Measurements from ENCODE around the gene VSTM2B. TPM values are rescaled to one million over a fixed set of nuclear protein-coding genes. Genes with fewer than 3 reads are reported as not detected.

VSTM2B gene
- polyA plus RNA-seq, 1 donor (not counting 4 experiments of a cell fraction or from before 2014, with no cell fraction given) = not detected

DNA sequence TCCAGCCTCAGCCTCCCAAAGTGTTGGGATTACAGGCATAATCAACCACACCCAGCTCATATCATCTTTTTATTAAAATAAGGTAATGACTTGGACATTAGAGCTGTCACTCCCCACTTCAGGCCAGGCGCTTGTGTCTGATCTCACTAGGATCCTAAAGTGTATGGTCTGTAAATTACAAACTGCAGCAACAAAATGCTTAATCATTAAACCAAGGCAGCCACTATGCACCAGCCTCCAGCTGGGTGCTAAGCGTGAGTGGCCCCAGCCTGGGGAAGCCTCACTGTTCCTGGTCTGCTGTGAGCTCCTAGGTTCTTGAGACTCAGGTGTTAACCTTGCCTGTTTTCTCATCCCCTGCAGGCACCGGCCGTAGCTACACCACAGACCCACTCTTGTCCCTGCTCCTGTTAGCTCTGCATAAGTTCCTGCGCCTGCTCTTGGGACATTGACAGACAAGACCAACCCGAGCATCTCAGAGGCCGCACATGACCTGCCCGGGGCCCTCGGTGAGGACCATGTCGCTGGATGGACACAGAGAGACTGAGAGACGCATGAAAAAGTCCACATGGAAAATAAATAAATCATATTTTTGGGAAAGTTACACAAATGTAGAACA, 37.8 kb downstream of the VSTM2B start:
- Histone ChIP-seq H3K27me3 (ENCODE audit: control insufficient read depth, extremely low read depth, insufficient read depth, low read length) (no peaks in the 10 kb centered on the region), H3K36me3 (ENCODE audit: control insufficient read depth in 2 of 2, extremely low read depth in 1 of 2, insufficient read depth in 2 of 2, low read length in 2 of 2) (no peaks in the 10 kb centered on the region), H3K79me2 (ENCODE audit: control insufficient read depth, insufficient read depth, low read length) (no peaks in the 10 kb centered on the region), H3K9me1 (ENCODE audit: control insufficient read depth, extremely low read depth, insufficient read depth, low read length) (no peaks in the 10 kb centered on the region), H4K20me1 (ENCODE audit: control insufficient read depth, extremely low read depth, insufficient read depth, low read length) (no peaks in the 10 kb centered on the region), H3K9ac (ENCODE audit: control insufficient read depth, extremely low read depth, insufficient read depth, low read length) (no peak overlapping the region), H3K4me1 (ENCODE audit: control insufficient read depth, extremely low read depth, insufficient read depth, low read length) (no peaks in the 10 kb centered on the region), H3K9me3 (ENCODE audit: control insufficient read depth, low read depth, low read length) (no peaks in the 10 kb centered on the region), H2AFZ (ENCODE audit: control insufficient read depth, low read length) (no peak overlapping the region), H3K4me3 (ENCODE audit: control insufficient read depth in 2 of 3, extremely low read depth in 1 of 3, insufficient read depth in 2 of 3, low read depth in 1 of 3, low read length in 3 of 3) (no peak overlapping the region), H3K27ac (ENCODE audit: control insufficient read depth, insufficient read depth, low read length) (no peak overlapping the region), H3K4me2 (ENCODE audit: control insufficient read depth, extremely low read depth, insufficient read depth, low read depth, low read length) (no peak overlapping the region)
- dilution Hi-C loops (cut with MboI; ENCODE audit: extremely low pct_ligation_motif_present, low sequenced_read_pairs) = no loop called here
- DNase-seq (ENCODE audit: low read depth, low spot score) (no peak), FAIRE-seq (no peak)
- TF ChIP-seq CTCF (optimal IDR thresholded peaks at IDR 0.05 in 1 of 3, IDR thresholded peaks at IDR 0.05 in 1 of 3, conservative IDR thresholded peaks at IDR 0.05 in 1 of 3; ENCODE audit: extremely low read depth in 1 of 3, insufficient read depth in 2 of 3, low read length in 3 of 3) (no peak), EZH2 (IDR thresholded peaks at IDR 0.05; ENCODE audit: low read length) (no peak)

DNA sequence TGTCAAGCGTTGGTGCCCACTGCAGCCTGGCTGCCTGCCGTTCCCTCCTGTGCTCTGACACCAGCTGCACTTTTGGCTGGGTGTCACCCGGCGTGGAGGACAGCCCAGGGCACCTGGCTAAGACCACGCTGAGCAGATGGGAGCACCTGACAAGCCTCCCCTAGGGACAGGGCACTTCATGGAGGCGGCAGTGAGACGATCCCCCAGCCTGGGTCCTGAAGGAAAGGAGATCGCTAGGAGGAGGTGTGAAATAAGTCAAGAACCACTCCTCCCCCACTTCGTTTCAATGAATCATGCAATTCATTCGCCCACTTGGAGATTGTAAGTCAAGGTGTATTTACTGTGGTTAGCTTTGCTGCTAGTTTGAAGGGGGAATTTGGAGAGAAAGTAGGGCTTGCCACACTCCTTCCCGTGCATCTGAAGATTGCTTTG, 38.8 kb downstream of the VSTM2B start:
- Histone ChIP-seq H3K79me2 (ENCODE audit: control insufficient read depth, insufficient read depth, low read length) (no peaks in the 10 kb centered on the region), H3K9ac (ENCODE audit: control insufficient read depth, extremely low read depth, insufficient read depth, low read length) (no peak overlapping the region), H4K20me1 (ENCODE audit: control insufficient read depth, extremely low read depth, insufficient read depth, low read length) (no peaks in the 10 kb centered on the region), H2AFZ (ENCODE audit: control insufficient read depth, low read length) (no peak overlapping the region), H3K9me3 (ENCODE audit: control insufficient read depth, low read depth, low read length) (no peaks in the 10 kb centered on the region), H3K27me3 (ENCODE audit: control insufficient read depth, extremely low read depth, insufficient read depth, low read length) (no peaks in the 10 kb centered on the region), H3K4me2 (ENCODE audit: control insufficient read depth, extremely low read depth, insufficient read depth, low read depth, low read length) (no peak overlapping the region), H3K9me1 (ENCODE audit: control insufficient read depth, extremely low read depth, insufficient read depth, low read length) (no peaks in the 10 kb centered on the region), H3K36me3 (ENCODE audit: control insufficient read depth in 2 of 2, extremely low read depth in 1 of 2, insufficient read depth in 2 of 2, low read length in 2 of 2) (no peaks in the 10 kb centered on the region), H3K4me3 (ENCODE audit: control insufficient read depth in 2 of 3, extremely low read depth in 1 of 3, insufficient read depth in 2 of 3, low read depth in 1 of 3, low read length in 3 of 3) (no peak overlapping the region), H3K27ac (ENCODE audit: control insufficient read depth, insufficient read depth, low read length) (no peak overlapping the region), H3K4me1 (ENCODE audit: control insufficient read depth, extremely low read depth, insufficient read depth, low read length) (no peaks in the 10 kb centered on the region)
- DNase-seq (ENCODE audit: low read depth, low spot score) (no peak), FAIRE-seq (no peak)
- TF ChIP-seq CTCF (optimal IDR thresholded peaks at IDR 0.05 in 1 of 3, IDR thresholded peaks at IDR 0.05 in 1 of 3, conservative IDR thresholded peaks at IDR 0.05 in 1 of 3; ENCODE audit: extremely low read depth in 1 of 3, insufficient read depth in 2 of 3, low read length in 3 of 3) (no peak), EZH2 (IDR thresholded peaks at IDR 0.05; ENCODE audit: low read length) (no peak)
- dilution Hi-C loops (cut with MboI; ENCODE audit: extremely low pct_ligation_motif_present, low sequenced_read_pairs) = no loop called here
